K562 (cell line): ENCODE results near the gene ZBTB20.

Experiments
- SMARCC2 ChIP-seq: fragments of 450-650 bp; IDR thresholded peaks from 2 replicates; pipeline ENCODE4 v1.6.1; 2017; ENCODE audit warnings: antibody characterized with exemption, moderate library complexity, mild to moderate bottlenecking, low read depth
- TF ChIP-seq, protein P1 (sequence below), 3 experiments: IDR thresholded peaks in 2 of 3; conservative IDR thresholded peaks in 1 of 3; 2 replicates each; pipeline ENCODE4 v1.5.1; 2011 to 2012; ENCODE audit warnings: low read length in 3 of 3, mild to moderate bottlenecking in 3 of 3, control low read depth in 2 of 3, improper control_type of control experiment in 1 of 3, inconsistent platforms in 1 of 3, low read depth in 1 of 3, mixed read lengths in 1 of 3, moderate library complexity in 1 of 3; ENCODE audit not compliant: insufficient read depth in 2 of 3

DNA sequence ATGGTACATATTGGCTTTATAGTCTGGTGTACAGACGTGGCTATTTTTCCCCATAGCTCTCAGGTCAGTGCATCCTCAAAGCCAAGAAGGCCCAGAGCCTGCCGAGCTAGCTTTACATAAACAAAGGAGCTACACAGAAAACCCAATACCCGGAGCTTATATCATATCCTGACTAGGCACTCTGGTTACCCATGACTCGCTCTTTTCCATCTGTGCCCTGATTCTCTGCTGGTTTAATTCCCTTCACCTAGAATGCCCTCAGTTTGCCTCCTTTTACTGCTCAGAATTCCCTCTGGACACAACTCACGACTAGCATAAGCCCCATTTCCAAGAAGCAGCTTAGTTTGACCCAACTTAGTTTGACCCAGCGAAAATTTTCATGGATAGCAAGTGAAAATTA, 742.5 kb downstream of the ZBTB20 start:
- TF ChIP-seq SMARCC2 = no peak
- TF ChIP-seq, protein P1, sequence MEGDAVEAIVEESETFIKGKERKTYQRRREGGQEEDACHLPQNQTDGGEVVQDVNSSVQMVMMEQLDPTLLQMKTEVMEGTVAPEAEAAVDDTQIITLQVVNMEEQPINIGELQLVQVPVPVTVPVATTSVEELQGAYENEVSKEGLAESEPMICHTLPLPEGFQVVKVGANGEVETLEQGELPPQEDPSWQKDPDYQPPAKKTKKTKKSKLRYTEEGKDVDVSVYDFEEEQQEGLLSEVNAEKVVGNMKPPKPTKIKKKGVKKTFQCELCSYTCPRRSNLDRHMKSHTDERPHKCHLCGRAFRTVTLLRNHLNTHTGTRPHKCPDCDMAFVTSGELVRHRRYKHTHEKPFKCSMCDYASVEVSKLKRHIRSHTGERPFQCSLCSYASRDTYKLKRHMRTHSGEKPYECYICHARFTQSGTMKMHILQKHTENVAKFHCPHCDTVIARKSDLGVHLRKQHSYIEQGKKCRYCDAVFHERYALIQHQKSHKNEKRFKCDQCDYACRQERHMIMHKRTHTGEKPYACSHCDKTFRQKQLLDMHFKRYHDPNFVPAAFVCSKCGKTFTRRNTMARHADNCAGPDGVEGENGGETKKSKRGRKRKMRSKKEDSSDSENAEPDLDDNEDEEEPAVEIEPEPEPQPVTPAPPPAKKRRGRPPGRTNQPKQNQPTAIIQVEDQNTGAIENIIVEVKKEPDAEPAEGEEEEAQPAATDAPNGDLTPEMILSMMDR (IDR thresholded peaks at IDR 0.05 in 2 of 3, conservative IDR thresholded peaks at IDR 0.05 in 1 of 3; ENCODE audit: insufficient read depth in 2 of 3, low read depth in 1 of 3, low read length in 3 of 3) = no peak
